GM19351 (cell line): ENCODE data around the gene HSD17B11.
"Not testable (repeated sequence)": the region's sequence is repeated elsewhere in the genome, so short reads cannot be mapped to it uniquely, and the experiment has no call there.

ENCODE experiments used
- ATAC-seq: cut with Tn5 transposase; IDR thresholded peaks from one replicate; pipeline ENCODE4 v1.9.1; 2021; ENCODE audit warnings: mild to moderate bottlenecking, moderate library complexity; ENCODE audit not compliant: unreplicated experiment

Gene HSD17B11

DNA sequence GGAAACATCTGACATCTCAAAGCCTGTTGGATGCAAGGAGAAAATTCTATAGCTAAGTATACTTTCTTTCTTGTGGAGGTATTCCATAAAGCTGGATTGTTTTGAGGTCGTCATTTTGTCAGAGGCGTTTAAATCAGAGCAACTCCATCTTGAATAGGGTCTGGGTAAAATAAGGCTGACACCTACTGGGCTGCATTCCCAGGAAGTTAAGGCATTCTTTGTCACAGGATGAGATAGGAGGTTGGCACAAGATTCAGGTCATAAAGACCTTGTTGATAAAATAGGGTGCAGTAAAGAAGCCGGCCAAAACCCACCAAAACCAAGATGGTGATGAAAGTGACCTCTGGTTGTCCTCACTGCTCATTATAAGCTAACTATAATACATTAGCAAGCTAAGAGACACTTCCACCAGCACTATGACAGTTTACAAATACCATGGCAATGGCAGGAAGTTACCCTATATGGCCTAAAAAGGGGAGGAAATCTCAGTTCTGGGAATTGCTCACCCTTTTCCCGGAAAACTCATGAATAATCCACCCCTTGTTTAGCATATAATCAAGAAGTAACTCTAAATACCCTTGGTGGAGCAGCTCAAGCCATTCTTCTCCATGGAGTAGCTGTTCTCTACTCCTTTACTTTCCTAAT is 80.2 kb downstream of the HSD17B11 start:
- ATAC-seq, result no peak

DNA sequence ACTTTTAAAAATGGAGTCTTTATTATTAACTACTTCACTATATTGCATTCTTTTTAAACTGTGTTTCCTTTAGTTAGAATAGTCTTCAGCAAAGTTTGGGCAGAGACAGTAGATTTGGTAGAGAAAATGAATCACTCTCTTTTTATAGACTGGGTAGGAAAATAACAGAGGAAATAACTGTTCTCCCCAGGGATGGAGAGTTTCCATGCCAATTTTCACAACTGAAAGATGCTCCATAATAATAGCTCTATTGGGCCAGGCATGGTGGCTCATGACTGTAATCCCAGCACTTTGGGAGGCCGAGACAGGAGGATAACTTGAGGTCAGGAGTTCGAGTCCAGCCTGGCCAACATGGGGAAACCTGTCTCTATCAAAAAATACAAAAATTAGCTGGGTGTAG is 81.4 kb downstream of the HSD17B11 start:
- ATAC-seq, result no peak

DNA sequence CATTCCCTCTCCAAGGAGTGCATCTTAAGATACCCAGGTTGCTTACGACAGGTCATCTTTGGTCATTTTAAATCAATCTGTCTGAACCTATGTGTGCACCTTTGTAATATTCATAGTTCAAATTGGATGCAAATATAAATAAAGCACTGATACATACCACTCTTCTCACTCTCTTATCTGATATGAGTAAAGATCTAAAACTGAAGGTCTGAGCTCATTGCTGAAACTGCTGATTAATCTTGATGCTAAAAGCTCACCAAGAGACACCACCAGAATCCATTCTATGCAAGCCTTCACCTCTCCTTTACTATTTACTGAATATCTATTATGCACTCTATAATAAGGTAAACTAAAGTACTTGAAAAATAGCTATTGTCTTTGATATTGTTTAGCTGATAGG is 84.9 kb downstream of the HSD17B11 start:
- peak; percentile 59 for ATAC-seq

DNA sequence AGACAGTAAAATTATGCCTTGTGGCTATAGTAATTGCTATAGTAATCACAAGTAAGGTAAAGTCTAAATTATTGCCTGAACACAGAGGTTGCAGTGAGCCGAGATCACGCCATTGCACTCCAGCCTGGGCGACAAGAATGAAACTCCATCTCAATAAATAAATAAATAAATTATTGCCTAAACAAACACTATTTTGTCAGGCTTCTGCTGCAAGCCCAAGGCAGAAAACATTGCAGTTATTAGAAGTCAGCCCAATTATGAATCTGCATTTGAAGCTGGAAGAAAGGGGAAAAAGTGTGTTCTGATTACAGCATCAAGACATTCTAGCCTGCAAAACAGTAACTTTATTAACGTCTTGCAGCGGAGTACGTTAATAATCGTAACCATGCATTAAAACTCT is 85.4 kb downstream of the HSD17B11 start:
- ATAC-seq, result no peak

DNA sequence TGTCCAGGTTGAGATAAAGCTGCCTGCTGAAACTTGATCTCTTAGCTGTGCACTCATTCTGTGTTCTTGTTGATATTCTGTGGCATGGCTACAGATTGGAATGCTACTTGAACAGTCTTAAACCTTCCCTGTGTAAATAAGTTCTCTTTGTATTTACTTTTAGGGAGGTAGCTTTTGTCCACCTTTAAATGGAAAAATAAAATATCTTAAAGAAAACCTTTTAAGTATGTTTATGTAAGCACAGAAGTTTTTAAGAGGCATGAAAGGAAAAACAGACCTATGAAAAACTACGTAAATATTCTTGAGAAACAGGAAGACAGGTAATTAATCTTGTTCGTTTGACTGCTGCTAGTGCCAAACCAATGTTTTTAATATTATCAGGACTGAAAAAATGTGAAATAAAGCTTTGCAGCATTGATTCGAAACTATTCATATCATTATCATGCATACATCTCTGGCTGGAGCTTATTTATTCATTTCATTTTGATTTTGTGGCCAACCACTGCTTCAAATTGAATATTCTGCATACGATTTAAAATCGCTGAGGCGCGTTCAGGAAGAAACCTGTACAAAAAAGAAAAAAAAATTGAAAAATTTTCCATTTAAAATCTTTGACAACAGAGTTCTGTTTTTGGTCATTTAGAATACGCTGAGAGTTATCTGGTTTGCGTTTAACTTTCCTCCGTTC is 86.1 kb downstream of the HSD17B11 start:
- ATAC-seq, result no peak

GRCh38 chr4:87299898-87300297 is 91.1 kb downstream of the HSD17B11 start:
- no peak for ATAC-seq

DNA sequence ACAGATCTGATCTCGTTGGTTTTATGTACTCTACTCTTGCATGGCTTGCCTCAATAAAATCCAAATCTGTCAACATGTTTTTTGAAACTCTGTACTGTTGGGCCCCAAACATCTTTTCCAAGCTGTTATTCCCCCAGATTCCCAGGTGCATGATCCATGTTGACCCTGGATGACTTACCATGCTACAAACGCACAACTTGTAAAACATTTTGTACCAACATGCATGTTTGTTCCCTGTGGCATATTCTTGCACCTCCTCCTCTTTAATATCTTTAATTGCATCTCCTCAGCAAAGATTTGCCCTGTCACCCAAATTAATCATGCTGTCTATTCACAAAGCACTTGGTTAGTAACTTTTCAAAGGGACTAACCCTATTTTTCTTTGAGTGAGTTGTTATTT is 92.6 kb downstream of the HSD17B11 start:
- ATAC-seq, result no peak

- ATAC-seq, result not testable (repeated sequence)
These were observed 96.1 kb downstream of the HSD17B11 start for GRCh38 chr4:87294911-87295310.

DNA sequence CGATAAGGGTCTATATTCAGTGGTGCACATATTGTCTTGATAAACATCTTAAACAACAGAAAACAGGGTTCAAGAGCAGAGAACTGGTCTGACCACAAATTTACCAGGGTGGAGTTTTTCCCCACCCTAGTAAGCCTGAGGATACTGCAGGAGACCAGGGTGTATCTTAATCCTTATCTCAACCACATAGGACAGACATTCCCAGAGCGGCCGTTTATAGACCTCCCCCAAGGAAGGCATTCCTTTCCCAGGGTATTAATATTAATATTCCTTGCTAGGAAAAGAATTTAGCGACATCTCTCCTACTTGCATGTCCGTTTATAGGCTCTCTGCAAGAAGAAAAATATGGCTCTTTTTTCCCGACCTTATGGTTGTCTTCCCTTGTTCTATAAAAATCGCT is 97.1 kb downstream of the HSD17B11 start:
- not testable (repeated sequence) for ATAC-seq

DNA sequence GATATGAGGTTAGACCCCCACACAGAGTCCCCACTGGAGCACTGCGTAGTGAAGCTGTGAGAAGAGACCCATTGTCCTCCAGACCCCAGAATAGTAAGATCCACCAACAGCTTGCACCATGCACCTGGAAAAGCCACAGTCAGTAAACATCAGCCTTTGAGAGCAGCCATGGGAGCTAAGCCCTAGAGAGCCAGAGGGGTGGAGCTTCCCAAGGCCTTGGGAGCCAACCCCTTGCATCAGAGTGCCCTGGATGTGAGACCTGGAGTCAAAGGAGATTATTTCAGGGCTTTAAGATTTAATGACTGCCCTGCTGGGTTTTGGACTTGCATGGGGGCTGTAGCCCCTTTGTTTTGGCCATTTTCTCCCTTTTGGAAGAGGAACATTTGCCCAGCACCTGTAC is 104.0 kb downstream of the HSD17B11 start:
- no peak for ATAC-seq
